ENCODE data around the gene NT5M. TPM values are rescaled to one million over a fixed set of nuclear protein-coding genes. Genes with fewer than 3 reads are reported as not detected.
"Not testable (repeated sequence)": the region's sequence is repeated elsewhere in the genome, so short reads cannot be mapped to it uniquely, and the experiment has no call there.

The NT5M gene
- 1 to 10 TPM; 1.2 to 1.3 TPM for total RNA-seq

- Histone ChIP-seq H3K36me3 (no peaks in the 10 kb centered on the region), H3K9ac (ENCODE audit: low read depth in 2 of 2, low read length in 2 of 2) (peak within 1 kb of the TSS; percentile 50 to 58), H3K4me1 (no peaks in the 10 kb centered on the region), H3K27ac (peak within 1 kb of the TSS; percentile 44), H3K4me3 (peak within 1 kb of the TSS; percentile 48), H3K27me3 (no peaks in the 10 kb centered on the region), H3K9me3 (no peaks in the 10 kb centered on the region)
- intact Hi-C loops (cut with DNase I), result no loop called here
- peak; percentile 81 for DNase-seq
- TF ChIP-seq CTCF (IDR thresholded peaks at IDR 0.05), result no peak
Measured at GRCh38 chr17:17303010-17303846, at the start of gene NT5M. NT5M (plus strand) TSS chr17:17303373; CDS start chr17:17303551, 178 bp downstream.

GRCh38 chr17:17253406-17253805 lies 49.8 kb upstream of the NT5M start:
- intact Hi-C loops (cut with DNase I), result no loop called here
- no peaks in the 10 kb centered on the region for H3K4me1 ChIP-seq
- H3K36me3 ChIP-seq, result peaks cover 4% of the 10 kb centered on the region
- no peak overlapping the region for H3K9ac ChIP-seq (ENCODE audit: low read depth in 2 of 2, low read length in 2 of 2)
- TF ChIP-seq CTCF (IDR thresholded peaks at IDR 0.05), result no peak
- no peaks in the 10 kb centered on the region for H3K27me3 ChIP-seq
- H3K9me3 ChIP-seq, result no peaks in the 10 kb centered on the region
- H3K4me3 ChIP-seq, result no peak overlapping the region
- H3K27ac ChIP-seq, result no peak overlapping the region
- no peak for DNase-seq

- Histone ChIP-seq H3K27ac (no peak overlapping the region), H3K36me3 (peaks cover 4% of the 10 kb centered on the region), H3K4me1 (no peaks in the 10 kb centered on the region), H3K9ac (ENCODE audit: low read depth in 2 of 2, low read length in 2 of 2) (no peak overlapping the region), H3K27me3 (no peaks in the 10 kb centered on the region), H3K4me3 (no peak overlapping the region), H3K9me3 (no peaks in the 10 kb centered on the region)
- intact Hi-C loops (cut with DNase I), result no loop called here
- DNase-seq, result no peak
- TF ChIP-seq CTCF (IDR thresholded peaks at IDR 0.05), result no peak
Measured at GRCh38 chr17:17254036-17254435, 49.1 kb upstream of the NT5M start.

- H3K27ac ChIP-seq, DNase-seq: not testable (repeated sequence)
Measured at GRCh38 chr17:17255689-17256088, 47.5 kb upstream of the NT5M start.

GRCh38 chr17:17256316-17256715 lies 46.9 kb upstream of the NT5M start:
- Histone ChIP-seq H3K27ac (no peak overlapping the region), H3K4me1 (no peaks in the 10 kb centered on the region), H3K27me3 (no peaks in the 10 kb centered on the region), H3K36me3 (peaks cover 15% of the 10 kb centered on the region), H3K9ac (ENCODE audit: low read depth in 2 of 2, low read length in 2 of 2) (no peak overlapping the region), H3K4me3 (no peak overlapping the region), H3K9me3 (no peaks in the 10 kb centered on the region)
- intact Hi-C loops (cut with DNase I), result no loop called here
- no peak for DNase-seq
- TF ChIP-seq CTCF (IDR thresholded peaks at IDR 0.05), result no peak

More at GRCh38 chr17:17255689-17256088, 47.5 kb upstream of the NT5M start:
- H3K9ac ChIP-seq (ENCODE audit: low read depth in 2 of 2, low read length in 2 of 2); intact Hi-C loops (cut with DNase I); H3K27me3 ChIP-seq; H3K4me1 ChIP-seq; H3K4me3 ChIP-seq; H3K9me3 ChIP-seq: not testable (repeated sequence)
- H3K36me3 ChIP-seq, result peaks cover 11% of the 10 kb centered on the region

- Histone ChIP-seq H3K4me1 (no peaks in the 10 kb centered on the region), H3K27ac (no peak overlapping the region), H3K9ac (ENCODE audit: low read depth in 2 of 2, low read length in 2 of 2) (no peak overlapping the region), H3K36me3 (peaks cover 18% of the 10 kb centered on the region), H3K9me3 (no peaks in the 10 kb centered on the region), H3K27me3 (no peaks in the 10 kb centered on the region), H3K4me3 (no peak overlapping the region)
- DNase-seq, result no peak
- TF ChIP-seq CTCF (IDR thresholded peaks at IDR 0.05), result no peak
- intact Hi-C loops (cut with DNase I), result no loop called here
Measured at GRCh38 chr17:17258011-17258410, 45.2 kb upstream of the NT5M start.

Data from colonic mucosa (tissue), 4 donors.